ENCODE results near the gene UBE2H. TPM values are rescaled to one million over a fixed set of nuclear protein-coding genes. Genes with fewer than 3 reads are reported as not detected.
"Not testable (repeated sequence)": the region's sequence is repeated elsewhere in the genome, so short reads cannot be mapped to it uniquely, and the experiment has no call there.

Gene UBE2H
- polyA plus RNA-seq, 1 donor from 2014 or later = 66.3 TPM

DNA sequence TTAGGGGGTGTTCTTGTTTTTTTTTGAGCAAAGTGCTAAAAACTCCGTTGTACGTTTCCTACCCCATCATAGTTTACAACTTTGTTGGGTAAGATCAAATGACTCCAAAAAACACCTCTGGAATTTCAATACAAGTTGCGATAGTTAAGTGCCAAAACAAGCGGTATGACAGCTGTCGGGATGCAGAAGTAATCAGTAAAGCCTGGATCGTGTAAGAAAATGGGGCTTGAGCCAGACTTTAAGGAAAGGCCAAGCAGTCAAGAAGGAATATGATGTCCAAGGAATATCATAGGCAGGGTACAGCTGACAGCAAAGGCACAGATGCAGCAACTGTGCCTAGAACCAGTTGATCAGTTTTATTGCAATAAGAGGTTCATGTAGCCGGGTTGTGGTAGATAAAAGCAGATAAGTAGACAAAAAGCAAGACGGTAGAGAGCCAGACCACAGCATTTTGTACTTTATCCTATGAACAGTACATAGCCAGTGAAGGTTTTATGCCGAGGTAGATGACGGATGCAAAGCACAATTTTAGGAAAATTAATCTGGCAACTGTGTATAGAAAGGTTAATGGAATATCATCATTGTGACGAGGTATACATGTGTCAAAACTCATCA, 45.5 kb downstream of the UBE2H start:
- peak overlapping the region in 2 of 4 donors; percentile 23 to 25 for H3K4me3 Mint-ChIP-seq
- H3K27me3 Mint-ChIP-seq = no peaks in the 10 kb centered on the region
- peaks cover 0 to 9% (median 0%) of the 10 kb centered on the region in 3 donors for H3K9me3 Mint-ChIP-seq
- peak overlapping the region in 2 of 3 donors; percentile 7 to 72 for H3K27ac Mint-ChIP-seq
- peaks cover 58 to 66% (median 64%) of the 10 kb centered on the region in 3 donors for H3K4me1 Mint-ChIP-seq
- peaks cover 16% of the 10 kb centered on the region for H3K36me3 Mint-ChIP-seq

GRCh38 chr7:129906700-129907099, 46.1 kb downstream of the UBE2H start:
- Mint-ChIP-seq H3K4me1 (peaks cover 57 to 65% (median 64%) of the 10 kb centered on the region in 3 donors), H3K27me3 (no peaks in the 10 kb centered on the region), H3K9me3 (peaks cover 0 to 9% (median 0%) of the 10 kb centered on the region in 3 donors), H3K27ac (peak overlapping the region; percentile 7 to 86 (median 32)), H3K36me3 (peaks cover 16% of the 10 kb centered on the region), H3K4me3 (peak overlapping the region in 3 of 4 donors; percentile 23 to 34 (median 25))

DNA sequence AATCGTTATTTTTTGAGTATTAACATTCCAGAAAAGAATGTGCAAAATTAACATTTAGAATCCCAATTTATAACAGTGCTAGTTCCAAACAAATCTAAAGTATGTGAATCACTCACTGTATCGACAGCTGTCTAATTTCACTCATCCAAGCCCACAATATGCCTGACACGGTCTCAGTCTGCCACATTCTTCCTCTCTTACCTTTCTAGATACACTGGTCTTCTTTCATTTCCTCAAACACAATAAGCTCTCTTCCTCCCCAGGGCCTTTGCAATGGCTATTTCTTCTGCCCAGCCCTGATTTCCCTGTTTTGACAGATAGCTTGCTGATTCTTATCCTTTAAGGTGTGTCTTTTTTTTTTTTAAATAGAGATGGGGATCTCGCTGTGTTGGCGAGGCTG, 48.8 kb downstream of the UBE2H start:
- Mint-ChIP-seq H3K4me3 (peak overlapping the region in 2 of 4 donors; percentile 73 to 81), H3K4me1 (peaks cover 50 to 63% (median 61%) of the 10 kb centered on the region in 3 donors), H3K27me3 (no peaks in the 10 kb centered on the region)

GRCh38 chr7:129902788-129903422, 49.9 kb downstream of the UBE2H start:
- Mint-ChIP-seq H3K27ac (no peak overlapping the region), H3K4me1 (peaks cover 54 to 63% (median 63%) of the 10 kb centered on the region in 3 donors), H3K4me3 (no peak overlapping the region), H3K36me3 (peaks cover 14% of the 10 kb centered on the region), H3K27me3 (no peaks in the 10 kb centered on the region), H3K9me3 (peaks cover 0 to 9% (median 0%) of the 10 kb centered on the region in 3 donors)

More for the DNA sequence above, 48.8 kb downstream of the UBE2H start:
- H3K9me3 Mint-ChIP-seq = peaks cover 0 to 9% (median 0%) of the 10 kb centered on the region in 3 donors
- H3K27ac Mint-ChIP-seq = peak overlapping the region; percentile 18 to 91 (median 85)
- H3K36me3 Mint-ChIP-seq = peaks cover 14% of the 10 kb centered on the region

DNA sequence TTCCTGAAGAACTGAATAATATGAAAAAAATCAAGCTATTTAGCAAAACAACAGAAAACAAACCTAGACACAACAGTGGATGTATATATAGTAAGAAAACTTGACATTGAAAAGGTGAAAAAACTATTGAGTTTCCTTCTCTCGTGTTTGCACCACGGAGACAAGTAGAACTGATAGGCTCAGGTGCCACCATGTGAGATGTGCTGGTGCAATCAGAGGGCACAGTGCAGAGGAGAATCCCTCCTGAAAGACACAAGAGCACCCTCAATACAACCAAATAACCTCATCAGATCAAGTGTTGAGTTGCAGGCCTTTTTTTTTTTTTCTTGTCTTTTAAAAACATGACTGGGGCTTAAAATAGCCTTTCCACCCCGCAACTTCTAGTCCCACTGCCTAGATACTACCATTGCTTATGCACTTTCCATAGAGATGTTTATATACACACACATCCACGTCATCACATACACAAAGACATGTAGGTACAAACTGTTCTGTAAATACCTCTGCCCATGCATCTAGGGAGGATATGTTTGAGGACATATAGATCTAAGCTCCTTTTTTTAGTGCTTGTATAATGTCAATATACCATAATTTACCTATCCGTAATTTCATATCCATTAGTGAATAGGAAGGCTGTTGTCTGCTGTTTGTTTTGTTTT, 54.1 kb downstream of the UBE2H start:
- no peaks in the 10 kb centered on the region for H3K27me3 Mint-ChIP-seq
- H3K4me3 Mint-ChIP-seq = no peak overlapping the region
- no peak overlapping the region for H3K27ac Mint-ChIP-seq
- H3K4me1 Mint-ChIP-seq = peaks cover 40 to 48% (median 47%) of the 10 kb centered on the region in 3 donors
- no peaks in the 10 kb centered on the region for H3K9me3 Mint-ChIP-seq
- H3K36me3 Mint-ChIP-seq = peaks cover 9% of the 10 kb centered on the region

- Mint-ChIP-seq H3K27ac (peak overlapping the region in 1 of 3 donors; percentile 8), H3K4me3 (no peak overlapping the region), H3K36me3 (peaks cover 11% of the 10 kb centered on the region), H3K27me3 (no peaks in the 10 kb centered on the region), H3K9me3 (no peaks in the 10 kb centered on the region), H3K4me1 (peaks cover 38 to 51% (median 43%) of the 10 kb centered on the region in 3 donors)
These were observed 54.8 kb downstream of the UBE2H start for GRCh38 chr7:129898007-129898406.

DNA sequence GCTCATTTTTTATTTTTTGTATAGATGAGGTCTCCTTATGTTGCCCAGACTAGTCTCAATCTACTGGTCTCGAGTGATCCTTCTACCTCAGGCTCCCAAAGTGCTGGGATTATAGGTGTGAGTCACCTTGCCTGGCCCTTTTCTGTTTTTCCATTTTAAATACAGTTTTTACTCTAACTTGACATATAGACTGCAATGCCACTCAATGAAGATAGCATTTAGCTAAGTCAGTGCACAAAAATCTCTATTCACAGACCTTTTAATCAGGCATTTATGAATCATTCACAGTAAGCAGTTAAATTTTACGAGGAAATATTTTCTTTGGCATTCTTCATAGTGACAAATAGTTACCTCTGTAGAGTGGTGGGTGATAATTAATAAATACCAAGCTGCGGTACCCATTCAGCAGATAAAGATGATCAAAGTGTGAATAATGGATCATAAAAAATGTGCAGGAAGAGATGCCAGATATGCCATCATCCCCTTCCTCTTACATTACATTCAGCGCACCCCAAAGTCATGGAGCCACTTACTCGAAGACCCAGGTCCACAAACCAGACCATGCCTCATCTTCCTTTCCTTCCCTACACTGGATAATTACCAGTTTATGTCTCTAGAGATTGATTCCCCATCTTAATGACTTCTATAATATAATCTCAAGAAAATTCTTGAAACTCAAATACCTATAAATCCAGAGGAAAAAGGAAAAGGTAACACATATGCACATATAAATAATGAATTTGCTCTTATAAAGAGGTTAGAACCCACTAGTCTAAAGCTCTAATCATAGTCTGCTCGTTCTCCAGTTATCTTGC, 56.0 kb downstream of the UBE2H start:
- H3K4me1 Mint-ChIP-seq = peaks cover 36 to 47% (median 40%) of the 10 kb centered on the region in 3 donors
- peak overlapping the region in 1 of 4 donors; percentile 43 for H3K4me3 Mint-ChIP-seq
- no peaks in the 10 kb centered on the region for H3K9me3 Mint-ChIP-seq
- peaks cover 11% of the 10 kb centered on the region for H3K36me3 Mint-ChIP-seq
- no peaks in the 10 kb centered on the region for H3K27me3 Mint-ChIP-seq
- no peak overlapping the region for H3K27ac Mint-ChIP-seq

- not testable (repeated sequence) for H3K27me3 Mint-ChIP-seq, H3K27ac Mint-ChIP-seq, H3K36me3 Mint-ChIP-seq, H3K9me3 Mint-ChIP-seq, H3K4me3 Mint-ChIP-seq
- peaks cover 32 to 40% (median 37%) of the 10 kb centered on the region in 3 donors for H3K4me1 Mint-ChIP-seq
These were observed 58.6 kb downstream of the UBE2H start for GRCh38 chr7:129894184-129894583.

GRCh38 chr7:129890090-129890489, 62.7 kb downstream of the UBE2H start:
- peaks cover 2% of the 10 kb centered on the region for H3K36me3 Mint-ChIP-seq
- no peak overlapping the region for H3K27ac Mint-ChIP-seq
- no peaks in the 10 kb centered on the region for H3K27me3 Mint-ChIP-seq
- peaks cover 4 to 15% (median 9%) of the 10 kb centered on the region in 3 donors for H3K4me1 Mint-ChIP-seq
- no peaks in the 10 kb centered on the region for H3K9me3 Mint-ChIP-seq
- no peak overlapping the region for H3K4me3 Mint-ChIP-seq

- peaks cover 2% of the 10 kb centered on the region for H3K36me3 Mint-ChIP-seq
- H3K4me3 Mint-ChIP-seq = no peak overlapping the region
- H3K9me3 Mint-ChIP-seq = no peaks in the 10 kb centered on the region
- H3K27me3 Mint-ChIP-seq = no peaks in the 10 kb centered on the region
- H3K27ac Mint-ChIP-seq = peak overlapping the region in 1 of 3 donors; percentile 78
- H3K4me1 Mint-ChIP-seq = peaks cover 2 to 12% (median 9%) of the 10 kb centered on the region in 3 donors
These were observed 63.5 kb downstream of the UBE2H start for GRCh38 chr7:129889133-129889844.

DNA sequence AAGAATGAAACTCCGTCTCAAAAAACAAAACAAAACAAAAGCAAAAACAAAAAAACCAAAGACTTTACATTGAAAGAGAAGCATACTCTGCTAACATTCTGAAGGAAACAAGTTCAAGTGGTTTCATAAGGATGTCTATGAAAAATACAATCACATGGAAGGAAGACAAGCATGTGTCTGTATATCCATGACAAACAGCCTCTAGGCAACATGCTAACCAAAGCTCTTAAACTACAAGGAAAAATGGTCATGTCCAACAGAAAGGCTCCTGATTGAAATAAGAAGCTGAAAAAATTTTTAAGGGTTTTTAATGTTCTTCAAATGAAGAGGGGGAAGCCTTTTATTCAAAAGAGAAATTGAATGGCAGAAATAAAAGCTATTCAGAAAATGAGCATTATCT, 64.9 kb downstream of the UBE2H start:
- H3K4me1 Mint-ChIP-seq = peaks cover 0 to 8% (median 7%) of the 10 kb centered on the region in 3 donors
- no peaks in the 10 kb centered on the region for H3K36me3 Mint-ChIP-seq
- no peak overlapping the region for H3K27ac Mint-ChIP-seq
- H3K9me3 Mint-ChIP-seq = no peaks in the 10 kb centered on the region
- no peaks in the 10 kb centered on the region for H3K27me3 Mint-ChIP-seq
- H3K4me3 Mint-ChIP-seq = no peak overlapping the region

GRCh38 chr7:129886818-129887186, 66.0 kb downstream of the UBE2H start:
- H3K4me1 Mint-ChIP-seq = peaks cover 0 to 8% (median 7%) of the 10 kb centered on the region in 3 donors
- H3K9me3 Mint-ChIP-seq = no peaks in the 10 kb centered on the region
- H3K4me3 Mint-ChIP-seq = no peak overlapping the region
- no peaks in the 10 kb centered on the region for H3K36me3 Mint-ChIP-seq
- no peak overlapping the region for H3K27ac Mint-ChIP-seq
- no peaks in the 10 kb centered on the region for H3K27me3 Mint-ChIP-seq

GRCh38 chr7:129886167-129886817, 66.5 kb downstream of the UBE2H start:
- H3K27ac Mint-ChIP-seq = peak overlapping the region in 1 of 3 donors; percentile 14
- no peaks in the 10 kb centered on the region for H3K27me3 Mint-ChIP-seq
- H3K4me3 Mint-ChIP-seq = no peak overlapping the region
- H3K4me1 Mint-ChIP-seq = peaks cover 0 to 8% (median 7%) of the 10 kb centered on the region in 3 donors
- no peaks in the 10 kb centered on the region for H3K36me3 Mint-ChIP-seq
- H3K9me3 Mint-ChIP-seq = no peaks in the 10 kb centered on the region

GRCh38 chr7:129884495-129884894, 68.3 kb downstream of the UBE2H start:
- Mint-ChIP-seq H3K4me1 (peaks cover 0 to 11% (median 10%) of the 10 kb centered on the region in 3 donors), H3K4me3 (no peak overlapping the region)

More at GRCh38 chr7:129884495-129884894, 68.3 kb downstream of the UBE2H start:
- Mint-ChIP-seq H3K27ac (no peak overlapping the region), H3K27me3 (no peaks in the 10 kb centered on the region), H3K9me3 (no peaks in the 10 kb centered on the region), H3K36me3 (peaks cover 3% of the 10 kb centered on the region)

Measured in IgD-negative memory B cell (primary cell).